ENCODE results near the gene IPO8.
"Not testable (repeated sequence)": the region's sequence is repeated elsewhere in the genome, so short reads cannot be mapped to it uniquely, and the experiment has no call there.

The IPO8 gene

DNA sequence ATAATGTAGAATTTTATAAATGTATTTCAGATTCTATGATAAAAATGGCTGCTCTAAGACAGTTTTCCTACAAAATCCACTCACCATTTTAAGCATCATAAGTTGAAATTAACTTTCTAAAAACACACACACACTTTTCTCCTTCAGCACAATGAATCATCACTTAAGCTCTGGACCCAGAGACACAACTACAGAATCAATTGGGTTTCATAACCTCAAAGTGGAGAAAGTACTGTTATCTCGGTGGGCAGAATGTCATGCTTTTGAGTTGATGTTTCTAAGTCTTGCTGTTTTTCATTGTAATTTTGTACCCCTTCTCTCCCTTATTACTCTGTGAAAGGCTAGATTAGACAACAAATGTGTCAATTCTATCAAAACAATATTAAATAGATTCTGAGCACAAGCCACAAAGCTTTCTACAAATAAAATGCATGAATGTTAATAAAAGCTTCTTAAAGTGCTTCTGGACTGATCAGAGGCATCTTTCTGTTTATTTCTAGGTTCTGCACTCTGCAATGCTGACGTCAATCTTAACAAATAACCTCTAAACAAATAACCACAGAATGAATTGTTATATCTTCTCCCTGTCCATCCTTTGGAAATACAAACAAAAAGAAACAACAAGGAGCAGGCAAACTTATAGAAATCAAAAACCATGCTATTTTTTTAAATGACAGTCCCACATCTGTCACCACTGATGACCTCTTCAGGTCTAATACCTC lies 8.2 kb downstream of the IPO8 start:
- no peak for DNase-seq

DNA sequence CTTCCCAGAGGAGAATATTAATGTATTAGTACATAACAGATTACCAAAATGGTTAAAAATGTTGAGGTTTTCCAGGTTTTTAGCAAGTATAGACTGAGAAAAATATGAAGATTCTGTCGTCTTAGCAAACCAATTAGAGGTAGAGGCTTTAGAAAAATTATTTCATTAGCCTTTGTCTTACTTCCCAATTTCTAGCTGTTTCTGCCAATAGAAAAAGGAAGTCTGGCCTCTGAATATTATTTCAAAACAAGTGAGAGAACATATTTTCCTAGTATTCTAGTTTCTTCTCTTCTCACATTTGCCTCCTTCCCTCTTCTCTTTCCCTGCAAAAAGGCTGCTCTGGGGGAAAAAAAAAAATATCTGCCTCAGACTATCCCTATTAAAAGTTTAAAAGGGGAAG lies 16.4 kb downstream of the IPO8 start:
- DNase-seq, result no peak

DNA sequence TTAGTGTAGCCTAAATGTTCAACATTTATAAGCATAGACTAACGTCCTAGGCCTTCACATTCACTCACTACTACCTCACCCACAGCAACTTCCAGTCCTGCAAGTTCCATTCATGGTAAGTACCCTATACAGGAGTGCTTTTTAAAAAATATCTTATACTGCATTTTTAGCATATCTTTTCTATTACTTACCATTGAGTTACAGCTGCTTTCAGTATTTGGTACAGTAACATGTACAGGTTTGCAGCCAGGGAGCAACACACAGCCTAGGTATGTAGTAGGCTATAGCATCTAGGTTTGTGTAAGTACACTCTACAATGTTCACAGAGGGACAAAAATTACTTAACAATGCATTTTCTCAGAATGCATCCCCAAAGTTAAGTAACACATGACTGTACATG lies 17.4 kb downstream of the IPO8 start:
- no peak for DNase-seq

DNA sequence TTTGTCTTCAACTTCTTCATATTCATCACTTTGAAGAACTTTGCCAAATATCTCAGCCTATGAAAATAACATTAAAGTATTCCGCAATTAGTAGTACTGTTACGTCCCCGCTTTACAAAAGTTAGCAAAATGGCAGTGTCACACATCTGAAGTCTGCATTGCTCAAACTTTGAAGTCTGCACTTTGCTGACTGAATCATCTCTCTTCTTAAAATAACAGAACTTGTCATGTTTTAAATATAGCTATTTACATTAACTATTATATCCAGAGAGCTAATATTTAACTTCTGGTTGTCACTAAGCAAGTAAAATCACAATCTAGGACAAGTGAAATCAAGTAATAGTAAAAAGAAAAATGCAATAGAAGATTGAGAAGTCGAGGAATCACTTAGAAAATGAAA lies 34.5 kb downstream of the IPO8 start:
- no peak for DNase-seq

DNA sequence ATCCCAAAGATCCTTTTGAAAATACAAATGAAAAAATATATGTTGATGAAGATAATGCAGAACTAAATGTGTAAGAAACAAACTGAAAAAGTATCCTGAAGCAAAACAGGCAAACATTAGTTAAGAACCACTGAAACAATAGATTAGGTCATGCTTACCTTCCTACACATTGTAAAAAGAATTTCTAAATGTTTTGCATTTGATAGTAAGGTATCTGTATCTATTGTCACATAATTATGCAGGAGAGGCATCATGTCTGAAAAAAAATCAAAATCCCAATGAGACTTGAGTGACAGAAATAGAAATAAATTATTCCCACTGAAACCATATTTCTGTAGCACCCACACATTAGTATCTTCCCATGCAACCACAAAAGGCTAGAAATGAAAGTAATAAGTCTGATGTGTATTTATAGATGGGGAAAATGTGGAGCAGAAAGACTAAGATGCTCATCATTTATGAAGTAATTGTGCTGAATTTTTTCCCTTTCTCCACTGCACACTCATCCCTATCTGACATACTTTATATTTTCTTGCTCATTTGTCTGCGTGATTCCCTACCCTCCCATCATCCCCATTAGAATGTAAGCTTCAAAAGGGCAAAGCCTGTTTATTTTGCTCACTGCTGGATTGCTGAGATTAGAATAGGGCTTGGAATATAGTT lies 43.5 kb downstream of the IPO8 start:
- no peak for DNase-seq

DNA sequence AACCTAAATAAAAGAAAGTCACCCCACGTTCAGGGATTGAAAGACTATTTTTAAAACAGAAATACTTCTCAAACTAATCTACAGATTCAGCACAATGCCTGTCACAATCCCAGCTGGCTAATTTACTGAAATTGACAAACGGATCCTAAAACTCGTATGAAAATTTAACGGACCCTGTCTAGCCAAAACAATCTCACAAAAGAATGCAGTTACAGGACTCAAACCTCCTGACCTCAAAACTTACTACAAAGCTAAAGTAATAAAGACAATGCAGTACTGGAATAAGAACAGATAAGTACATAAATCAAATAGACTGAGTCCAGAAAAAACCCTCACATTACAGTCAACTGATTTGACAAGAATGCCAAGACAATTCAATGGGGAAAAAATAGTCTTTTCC lies 48.8 kb downstream of the IPO8 start:
- DNase-seq, result peak; percentile 2

DNA sequence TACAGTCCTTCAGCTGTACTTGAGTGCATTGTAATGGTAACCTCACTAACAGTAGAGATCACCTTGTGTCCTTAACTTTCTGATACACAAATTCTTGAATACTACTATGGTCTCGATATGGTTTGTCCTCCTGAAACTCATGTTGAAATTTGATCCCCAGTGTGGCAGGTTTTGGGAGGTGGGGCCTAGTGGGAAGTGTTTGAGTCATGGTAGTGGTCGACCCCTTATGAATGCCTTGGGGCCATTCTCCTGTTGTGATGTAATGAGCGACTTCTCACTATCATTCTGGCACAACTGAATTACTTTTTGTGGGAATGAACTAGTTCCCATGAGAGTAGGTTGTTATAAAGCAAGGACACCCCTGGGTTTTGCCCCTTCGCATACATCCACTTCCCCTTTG lies 52.3 kb downstream of the IPO8 start:
- DNase-seq, result peak; percentile 9

DNA sequence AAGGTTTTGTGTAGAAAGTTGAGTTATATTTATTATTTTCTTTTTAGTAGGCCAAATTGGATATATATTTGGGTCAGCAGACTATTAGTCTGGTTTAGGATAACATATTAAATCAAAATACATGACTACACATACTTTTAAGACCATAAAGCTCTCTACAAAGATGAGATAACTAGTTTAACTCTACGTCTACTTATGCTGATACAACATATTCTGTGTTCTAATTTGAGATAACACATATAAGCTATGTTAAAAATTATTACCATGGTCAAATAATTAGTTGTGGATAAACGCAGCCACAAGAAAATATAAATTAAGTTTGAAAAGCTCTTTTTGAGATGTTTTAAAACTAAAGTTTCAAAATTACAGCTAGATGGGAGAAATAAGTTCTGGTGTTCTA lies 55.3 kb downstream of the IPO8 start:
- DNase-seq, result no peak

DNA sequence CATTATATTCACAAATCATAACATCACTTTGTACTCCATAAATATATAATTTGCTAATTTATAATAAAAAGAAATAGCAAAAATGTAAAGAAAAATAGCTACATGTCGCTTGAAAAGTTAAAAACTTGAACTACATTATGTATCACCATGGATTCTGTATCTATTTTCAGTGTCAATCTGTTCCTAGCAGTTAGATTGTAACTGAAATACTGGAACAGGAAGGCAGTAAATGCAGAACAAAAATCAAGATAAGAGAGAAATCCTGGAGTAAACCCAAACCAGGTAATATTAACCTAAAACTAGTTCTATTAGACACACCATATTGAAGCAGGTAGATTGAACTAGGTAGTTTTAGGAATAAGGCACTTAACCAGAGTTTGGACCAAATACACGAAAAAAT lies 60.3 kb downstream of the IPO8 start:
- DNase-seq, result no peak

DNA sequence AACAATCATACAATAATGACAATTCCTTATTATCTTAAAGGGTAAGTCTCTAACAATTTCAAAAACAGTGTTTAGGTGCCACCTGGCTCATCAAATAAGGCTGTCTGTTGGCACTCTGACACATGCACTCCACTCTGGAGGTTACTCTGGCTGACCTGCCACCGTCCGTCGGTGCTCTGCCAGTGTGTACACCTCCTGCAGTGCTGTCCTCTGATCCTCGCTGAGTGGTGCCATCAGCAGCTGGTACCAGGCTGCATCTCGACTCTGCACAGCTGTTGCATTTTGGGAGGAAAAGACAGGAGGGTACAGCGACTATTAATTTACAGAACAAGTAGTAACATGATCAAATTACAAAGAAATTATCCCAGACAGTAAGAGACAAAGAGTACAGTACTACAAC lies 63.9 kb downstream of the IPO8 start:
- no peak for DNase-seq

DNA sequence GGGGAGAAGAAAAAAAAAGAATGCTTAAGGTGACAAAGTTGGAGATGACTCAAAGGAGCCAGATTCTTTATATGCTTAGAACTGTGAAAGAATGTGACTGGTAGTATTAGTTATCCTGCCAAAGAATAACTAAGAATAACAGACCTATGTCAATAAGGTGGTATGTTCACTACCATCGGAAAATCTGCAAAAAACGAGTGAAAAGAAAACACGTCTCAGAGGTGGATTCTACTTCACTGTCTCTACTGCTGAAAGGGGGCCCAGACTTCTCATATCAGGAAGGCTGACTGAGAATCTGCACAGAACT lies 64.7 kb downstream of the IPO8 start:
- DNase-seq, result no peak

DNA sequence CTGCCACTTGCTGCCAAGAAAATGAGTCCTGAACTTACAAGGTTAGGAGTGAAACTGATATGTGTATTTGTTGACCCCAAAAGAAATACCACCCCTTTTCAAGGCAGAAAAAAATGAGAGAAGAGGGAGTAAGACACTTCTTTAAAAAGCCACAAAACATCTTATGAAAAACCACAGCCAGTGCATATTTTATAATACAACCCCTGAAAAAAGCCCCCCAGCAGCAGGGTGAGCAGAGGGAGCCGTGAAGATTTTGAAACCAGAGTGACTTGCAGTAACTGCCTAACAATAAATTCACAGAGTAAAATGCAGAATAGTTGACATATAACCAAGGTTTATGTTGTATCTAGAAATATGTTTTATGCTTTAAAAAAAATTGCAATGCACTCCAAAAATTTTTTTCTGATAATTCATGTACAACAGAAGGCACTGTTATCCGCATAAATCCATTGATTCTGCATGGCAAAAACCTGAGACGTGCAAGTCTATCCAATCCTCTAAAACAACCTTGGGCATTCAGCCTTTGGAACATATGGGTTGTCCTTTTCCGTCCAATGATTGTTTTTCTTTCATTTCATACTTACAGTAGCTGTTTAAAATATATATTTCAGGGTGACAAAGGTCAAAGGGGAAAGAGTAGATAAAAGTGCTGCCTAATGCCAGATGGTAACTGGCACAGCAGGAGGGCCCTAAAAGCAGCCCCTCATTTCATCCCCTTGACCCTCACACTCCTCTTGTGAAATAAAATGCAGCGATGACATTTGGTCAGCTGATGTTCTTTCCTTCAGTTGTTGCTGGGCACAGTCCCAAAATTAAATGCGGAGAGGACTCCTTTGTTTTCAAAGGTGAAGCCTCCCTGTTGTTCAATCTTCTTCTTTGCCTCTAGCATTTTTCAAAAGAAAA lies 65.3 kb downstream of the IPO8 start:
- no peak for DNase-seq

DNA sequence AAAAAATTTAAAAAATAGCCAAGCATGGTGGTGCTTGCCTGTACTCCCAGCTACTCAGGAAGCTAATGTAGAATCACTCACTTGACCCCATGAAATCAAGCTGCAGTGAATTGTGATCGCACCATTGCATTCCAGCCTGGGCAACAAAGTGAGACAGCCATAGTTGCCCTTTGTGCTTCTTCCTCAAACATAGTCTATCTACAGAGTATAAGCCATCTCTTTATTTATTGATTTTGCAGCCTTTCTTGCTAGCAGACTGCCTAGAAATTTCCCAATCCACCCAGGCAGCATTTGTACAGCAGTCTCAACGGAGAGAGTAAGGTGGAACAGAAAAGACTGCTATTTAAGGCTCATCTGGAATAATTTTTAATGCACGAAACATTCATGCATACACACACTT lies 68.8 kb downstream of the IPO8 start:
- no peak for DNase-seq

DNA sequence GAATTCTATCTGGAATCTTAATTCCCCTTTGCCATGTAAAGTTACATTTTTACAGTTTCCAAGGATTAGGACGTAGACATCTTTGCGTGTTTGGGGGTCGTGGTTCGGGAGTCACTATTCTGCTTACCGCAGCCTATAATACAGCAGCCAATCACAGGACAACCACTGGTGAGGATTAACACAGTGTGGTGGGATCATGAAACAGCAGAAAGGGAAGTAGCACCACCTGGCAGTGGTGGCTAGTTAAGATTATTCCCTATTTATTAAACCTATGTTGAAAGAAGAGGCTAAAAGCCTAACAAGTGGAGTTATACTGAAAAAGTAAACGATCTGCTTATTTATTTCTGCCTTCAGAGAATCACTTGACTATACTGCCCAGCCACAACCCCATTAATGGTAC lies 71.7 kb downstream of the IPO8 start:
- DNase-seq, result no peak

DNA sequence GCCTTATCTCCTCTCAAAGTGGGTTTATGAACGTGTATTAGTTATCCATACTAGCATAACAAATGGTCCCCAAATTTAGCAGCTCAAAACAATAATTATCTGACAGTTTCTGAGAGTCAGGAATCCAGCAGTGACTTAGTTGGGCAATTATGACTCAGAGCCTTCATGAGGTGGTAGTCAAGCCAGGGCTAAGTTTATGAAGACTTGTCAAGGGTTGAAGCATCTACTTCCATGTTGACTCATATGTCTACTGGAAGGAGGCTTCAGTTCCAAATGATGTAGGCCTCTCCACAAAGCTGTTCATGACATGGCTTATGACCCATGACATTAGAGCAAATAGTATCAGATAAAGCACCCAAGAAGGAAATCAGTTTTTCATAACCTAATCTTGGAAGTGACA lies 73.2 kb downstream of the IPO8 start:
- DNase-seq, result peak; percentile 32

DNA sequence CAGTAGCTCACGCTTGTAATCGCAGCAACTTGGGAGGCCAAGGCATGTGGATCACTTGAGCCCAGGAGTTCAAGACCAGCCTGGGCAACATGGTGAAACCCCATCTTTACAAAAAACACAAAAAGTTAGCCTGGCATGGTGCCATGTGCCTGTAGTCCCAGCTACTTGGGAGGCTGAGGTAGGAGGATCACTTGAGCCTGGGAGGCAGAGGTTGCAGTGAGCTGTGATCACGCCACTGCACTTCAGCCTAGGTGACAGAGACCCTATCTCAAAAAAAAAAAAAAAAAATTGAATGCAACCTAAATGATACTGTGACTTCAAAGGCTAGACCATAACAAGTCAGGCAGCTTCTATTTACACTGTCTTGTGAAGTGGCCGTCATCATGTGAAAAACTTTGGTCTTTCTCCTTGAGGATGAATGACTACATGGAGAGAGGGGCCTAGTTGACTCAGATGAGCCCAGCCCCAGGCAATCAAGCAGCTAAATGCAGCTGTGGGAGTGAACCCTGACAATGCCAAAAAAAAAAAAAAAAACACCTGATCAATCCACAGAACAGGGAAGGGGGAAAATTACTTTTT lies 73.9 kb downstream of the IPO8 start:
- DNase-seq, result not testable (repeated sequence)

DNA sequence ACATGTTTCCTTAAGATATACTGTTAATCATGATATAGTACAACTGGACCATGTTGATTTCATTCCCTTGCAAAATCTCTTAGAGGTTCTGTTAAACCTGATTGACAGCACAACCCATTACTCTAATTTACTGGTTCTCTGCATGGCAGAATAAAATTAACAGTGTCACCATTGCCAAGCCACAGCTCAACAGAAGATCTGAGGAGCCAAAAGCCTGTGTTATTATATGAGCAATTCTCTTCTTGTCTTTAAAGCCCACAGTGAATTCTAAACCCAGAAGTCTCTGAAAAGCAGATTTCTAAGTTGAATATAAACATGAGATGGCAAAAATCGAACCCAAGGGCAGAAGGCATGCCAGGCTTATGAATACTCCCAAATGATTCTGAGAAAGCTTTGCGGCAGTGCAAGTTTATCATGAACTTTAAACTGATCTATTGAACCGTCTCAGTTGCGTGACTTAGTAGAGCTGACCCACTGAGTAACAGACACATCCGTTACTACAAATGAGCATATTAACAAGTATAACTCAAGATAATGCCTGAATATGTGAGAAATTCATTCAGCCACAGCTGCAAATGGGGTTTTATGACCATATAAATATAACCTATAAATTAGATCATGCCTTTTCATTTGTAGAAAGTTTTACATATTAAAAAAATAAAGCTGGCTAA lies 78.2 kb downstream of the IPO8 start:
- DNase-seq, result no peak

DNA sequence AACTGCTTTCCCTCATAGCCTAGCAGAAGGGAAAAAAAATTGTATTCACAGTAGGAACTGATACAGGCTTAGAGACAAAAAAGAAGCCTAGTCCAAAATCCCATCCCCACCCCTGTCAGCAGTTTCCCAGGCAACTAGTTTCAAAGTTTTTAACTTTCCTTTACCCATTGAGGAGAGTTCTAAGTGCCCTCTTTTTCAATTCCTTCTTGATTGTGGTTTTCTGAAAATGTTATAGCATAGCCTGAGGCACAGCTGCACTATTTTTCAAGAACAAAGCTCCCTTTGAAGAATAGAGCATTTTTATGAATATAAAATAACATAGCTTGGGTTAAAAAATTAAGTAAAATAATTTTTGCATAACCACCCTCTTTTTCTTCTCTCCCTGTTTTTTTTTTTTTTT lies 81.6 kb downstream of the IPO8 start:
- DNase-seq, result no peak

DNA sequence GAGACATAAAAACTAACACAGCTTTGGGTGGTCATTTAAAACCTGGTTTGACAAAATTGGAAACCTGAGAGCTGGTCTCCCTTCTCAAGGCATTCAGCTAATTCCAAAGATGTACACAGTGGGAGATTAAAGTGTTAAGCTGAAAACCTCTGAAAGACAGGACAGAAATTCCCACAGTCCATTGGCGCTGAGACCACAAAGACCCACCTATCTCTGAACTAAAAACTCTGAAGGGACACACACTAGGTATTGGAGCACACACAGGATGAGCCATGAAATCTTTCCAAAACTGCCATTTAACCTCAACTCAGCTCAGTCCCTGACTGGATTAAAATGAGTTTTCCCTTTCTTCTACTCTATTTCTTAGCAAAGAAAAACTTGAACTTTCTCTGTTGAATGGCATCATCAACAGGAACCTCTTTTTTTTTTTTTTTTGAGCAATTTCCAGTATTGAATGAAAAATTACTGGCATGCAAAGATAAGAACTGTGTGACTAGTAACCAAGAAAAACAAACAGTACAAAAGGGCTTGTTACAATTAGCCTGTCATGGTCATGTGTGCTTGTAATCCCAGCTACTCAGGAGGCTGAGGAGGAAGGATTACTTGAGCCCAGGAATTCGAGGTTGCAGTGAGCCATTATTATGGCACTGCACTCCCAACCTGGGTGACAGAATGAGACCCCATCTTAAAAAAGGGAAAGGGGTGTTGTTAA lies 82.4 kb downstream of the IPO8 start:
- DNase-seq, result no peak

DNA sequence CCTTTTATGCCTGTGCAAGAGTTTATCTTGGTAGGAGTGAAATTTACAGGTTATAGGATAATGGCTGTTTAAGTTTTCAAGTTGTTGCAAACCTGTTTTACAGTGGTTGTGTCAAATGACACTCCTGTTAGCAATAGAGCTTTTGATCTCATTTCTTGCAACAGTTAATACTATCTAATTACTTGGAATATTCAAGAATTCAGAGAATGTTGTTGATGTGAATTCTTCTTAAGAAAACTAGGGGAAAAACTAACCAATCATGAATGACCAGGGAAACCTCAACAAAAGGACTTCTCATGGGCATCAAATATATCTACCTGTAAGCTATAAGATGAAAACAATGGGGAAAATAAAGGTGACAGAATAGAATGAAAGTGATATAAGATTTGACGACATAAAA lies 85.0 kb downstream of the IPO8 start:
- no peak for DNase-seq

DNA sequence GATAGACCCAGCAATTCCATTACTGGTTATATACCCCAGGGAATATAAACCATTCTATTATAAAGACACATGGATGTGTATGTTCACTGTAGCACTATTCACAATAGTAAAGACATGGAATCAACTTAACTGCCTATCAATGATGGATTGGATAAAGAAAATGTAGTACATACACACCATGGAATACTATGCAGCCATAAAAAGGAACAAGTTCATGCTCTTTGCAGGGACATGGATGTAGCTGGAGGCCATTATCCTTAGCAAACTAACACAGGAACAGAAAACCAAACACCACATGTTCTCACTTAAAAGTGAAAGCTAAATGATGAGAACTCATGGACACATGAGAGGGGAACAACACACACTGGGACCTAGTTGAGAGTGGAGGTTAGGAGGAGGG lies 85.8 kb downstream of the IPO8 start:
- DNase-seq, result not testable (repeated sequence)

DNA sequence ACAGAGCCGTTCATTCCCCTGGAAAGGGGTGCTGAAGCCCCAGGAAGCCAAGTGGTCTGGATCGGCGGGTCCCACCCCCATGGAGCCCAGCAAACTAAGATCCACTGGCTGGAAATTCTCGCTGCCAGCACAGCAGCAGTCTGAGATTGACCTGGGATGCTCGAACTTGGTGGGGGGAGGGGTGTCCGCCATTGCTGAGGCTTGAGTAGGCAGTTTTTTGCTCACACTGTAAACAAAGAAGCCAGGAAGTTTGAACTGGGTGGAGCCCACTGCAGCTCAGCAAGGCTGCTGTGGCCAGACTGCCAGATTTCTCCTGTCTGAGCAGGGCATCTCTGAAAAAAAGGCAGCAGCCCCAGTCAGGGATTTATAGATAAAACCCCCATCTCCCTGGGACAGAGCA lies 91.4 kb downstream of the IPO8 start:
- not testable (repeated sequence) for DNase-seq

DNA sequence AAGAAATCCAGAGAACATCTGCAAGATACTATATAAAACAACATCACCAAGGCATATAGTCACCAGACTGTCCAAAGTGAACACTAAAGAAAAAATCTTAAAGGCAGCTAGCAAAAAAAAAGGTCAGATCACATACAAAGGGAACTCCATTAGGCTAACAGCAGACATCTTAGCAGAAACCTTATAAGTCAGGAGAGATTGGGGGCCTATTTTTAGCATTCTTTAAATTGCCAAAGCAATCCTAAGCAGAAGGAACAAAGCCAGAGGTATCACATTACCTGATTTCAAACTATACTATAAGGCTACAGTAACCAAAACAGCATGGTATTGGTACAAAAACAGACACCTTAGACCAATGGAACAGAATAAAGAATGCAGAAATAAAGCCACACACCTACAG lies 92.5 kb downstream of the IPO8 start:
- DNase-seq, result no peak
